ENCODE results near the gene DSEL. TPM values are rescaled to one million over a fixed set of nuclear protein-coding genes. Genes with fewer than 3 reads are reported as not detected.

DSEL gene
- total RNA-seq, 1 donor from 2014 or later: 105 TPM

DNA sequence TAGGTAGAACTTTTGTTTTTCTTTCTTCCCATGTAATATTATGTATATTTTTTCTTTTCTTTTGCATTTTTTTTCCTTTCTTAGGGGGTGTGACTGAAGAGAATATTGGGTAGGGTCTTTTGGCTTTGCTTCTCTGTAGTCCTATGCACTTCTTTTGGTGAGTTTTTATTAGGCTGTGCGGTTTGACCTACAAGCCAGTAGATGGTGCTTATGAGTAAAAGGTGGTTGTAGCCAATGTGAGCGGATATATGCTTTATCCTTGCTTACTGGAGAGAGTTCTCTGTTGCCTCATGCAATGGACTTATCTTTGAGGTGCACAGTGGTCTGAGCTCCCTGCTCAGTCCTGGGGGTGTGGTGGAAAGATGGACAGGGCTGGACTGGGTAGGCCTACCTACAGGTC lies 52.7 kb downstream of the DSEL start:
- no peak overlapping the region for H3K27ac Mint-ChIP-seq (ENCODE audit: unreplicated experiment)
- TF ChIP-seq, protein P1, sequence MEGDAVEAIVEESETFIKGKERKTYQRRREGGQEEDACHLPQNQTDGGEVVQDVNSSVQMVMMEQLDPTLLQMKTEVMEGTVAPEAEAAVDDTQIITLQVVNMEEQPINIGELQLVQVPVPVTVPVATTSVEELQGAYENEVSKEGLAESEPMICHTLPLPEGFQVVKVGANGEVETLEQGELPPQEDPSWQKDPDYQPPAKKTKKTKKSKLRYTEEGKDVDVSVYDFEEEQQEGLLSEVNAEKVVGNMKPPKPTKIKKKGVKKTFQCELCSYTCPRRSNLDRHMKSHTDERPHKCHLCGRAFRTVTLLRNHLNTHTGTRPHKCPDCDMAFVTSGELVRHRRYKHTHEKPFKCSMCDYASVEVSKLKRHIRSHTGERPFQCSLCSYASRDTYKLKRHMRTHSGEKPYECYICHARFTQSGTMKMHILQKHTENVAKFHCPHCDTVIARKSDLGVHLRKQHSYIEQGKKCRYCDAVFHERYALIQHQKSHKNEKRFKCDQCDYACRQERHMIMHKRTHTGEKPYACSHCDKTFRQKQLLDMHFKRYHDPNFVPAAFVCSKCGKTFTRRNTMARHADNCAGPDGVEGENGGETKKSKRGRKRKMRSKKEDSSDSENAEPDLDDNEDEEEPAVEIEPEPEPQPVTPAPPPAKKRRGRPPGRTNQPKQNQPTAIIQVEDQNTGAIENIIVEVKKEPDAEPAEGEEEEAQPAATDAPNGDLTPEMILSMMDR (IDR thresholded peaks at IDR 0.05): no peak
- H3K4me1 Mint-ChIP-seq (ENCODE audit: unreplicated experiment): peaks cover 19% of the 10 kb centered on the region

DNA sequence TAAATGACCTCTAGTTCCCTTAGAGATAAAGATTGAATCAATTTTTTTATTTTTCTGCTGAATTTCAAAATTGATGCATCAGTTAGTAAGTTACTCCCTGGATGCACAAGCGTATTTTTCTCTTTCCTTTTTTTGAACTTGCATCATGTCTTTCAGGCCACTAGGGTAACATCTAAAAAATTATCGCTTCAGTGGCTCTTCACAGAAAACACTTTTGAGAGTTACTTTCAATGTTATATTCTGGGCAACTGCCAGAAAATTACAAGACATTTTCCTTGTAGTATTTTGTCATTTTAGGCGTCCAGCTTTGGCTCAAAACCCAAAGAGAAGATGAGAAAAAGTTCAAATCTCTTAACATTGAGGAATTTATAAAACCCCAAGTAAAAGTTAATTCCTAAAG lies 59.8 kb downstream of the DSEL start:
- no peaks in the 10 kb centered on the region for H3K27me3 Mint-ChIP-seq (ENCODE audit: unreplicated experiment)
- TF ChIP-seq, protein P1 (IDR thresholded peaks at IDR 0.05): peak; percentile 11
- no peak overlapping the region for H3K27ac Mint-ChIP-seq (ENCODE audit: unreplicated experiment)
- no peak for DNase-seq (ENCODE audit: extremely low spot score, unreplicated experiment)
- peaks cover 5% of the 10 kb centered on the region for H3K36me3 Mint-ChIP-seq (ENCODE audit: unreplicated experiment)
- no peak overlapping the region for H3K4me3 Mint-ChIP-seq (ENCODE audit: unreplicated experiment)
- H3K4me1 Mint-ChIP-seq (ENCODE audit: unreplicated experiment): peaks cover 6% of the 10 kb centered on the region
- H3K9me3 Mint-ChIP-seq (ENCODE audit: unreplicated experiment): peaks cover 34% of the 10 kb centered on the region

More for the DNA sequence above, 52.7 kb downstream of the DSEL start:
- no peak overlapping the region for H3K4me3 Mint-ChIP-seq (ENCODE audit: unreplicated experiment)
- H3K27me3 Mint-ChIP-seq (ENCODE audit: unreplicated experiment): no peaks in the 10 kb centered on the region
- no peak for DNase-seq (ENCODE audit: extremely low spot score, unreplicated experiment)
- peaks cover 33% of the 10 kb centered on the region for H3K9me3 Mint-ChIP-seq (ENCODE audit: unreplicated experiment)
- H3K36me3 Mint-ChIP-seq (ENCODE audit: unreplicated experiment): peaks cover 19% of the 10 kb centered on the region

All from osteocyte (in vitro differentiated cells).